ENCODE data around the gene KRT6A.
"Not testable (repeated sequence)": the region's sequence is repeated elsewhere in the genome, so short reads cannot be mapped to it uniquely, and the experiment has no call there.

Gene KRT6A

DNA sequence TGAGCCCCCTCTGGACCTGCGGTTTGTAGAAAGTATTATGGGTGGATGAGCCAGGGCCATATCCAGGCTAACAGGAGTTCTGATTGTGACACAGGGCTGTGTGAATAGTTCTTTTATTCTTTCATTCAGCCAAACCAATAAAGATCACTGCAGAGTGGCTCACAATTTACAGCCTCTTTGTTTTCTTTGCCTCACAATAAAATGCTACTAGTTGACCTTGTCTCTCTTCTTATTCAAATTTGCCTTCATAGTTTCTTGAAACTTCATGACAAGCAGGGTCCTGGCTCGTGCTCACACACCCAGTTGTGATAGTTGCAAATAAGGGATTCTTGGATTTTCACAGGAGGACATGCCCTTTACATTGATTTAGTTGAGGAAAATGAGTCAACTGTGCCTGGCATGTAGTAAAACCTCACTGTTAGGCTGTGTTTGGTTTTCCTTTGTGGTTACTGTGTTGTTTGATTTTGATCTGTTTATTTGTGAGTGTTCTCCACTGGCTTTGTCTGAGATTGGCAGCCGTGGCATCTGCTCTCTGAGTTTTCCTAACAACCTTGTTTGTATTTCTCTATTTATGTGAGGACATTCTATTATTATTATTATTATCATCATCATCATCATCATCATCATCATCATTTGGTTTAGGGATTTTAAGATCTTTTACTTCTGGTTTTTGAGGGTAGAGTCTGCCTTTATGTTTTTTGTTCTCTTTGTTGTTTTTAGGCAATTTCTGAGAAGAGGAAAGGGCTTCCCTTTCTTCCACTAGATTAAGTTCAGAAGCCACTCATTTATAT, 38.5 kb downstream of the KRT6A start:
- DNase-seq: no peak

DNA sequence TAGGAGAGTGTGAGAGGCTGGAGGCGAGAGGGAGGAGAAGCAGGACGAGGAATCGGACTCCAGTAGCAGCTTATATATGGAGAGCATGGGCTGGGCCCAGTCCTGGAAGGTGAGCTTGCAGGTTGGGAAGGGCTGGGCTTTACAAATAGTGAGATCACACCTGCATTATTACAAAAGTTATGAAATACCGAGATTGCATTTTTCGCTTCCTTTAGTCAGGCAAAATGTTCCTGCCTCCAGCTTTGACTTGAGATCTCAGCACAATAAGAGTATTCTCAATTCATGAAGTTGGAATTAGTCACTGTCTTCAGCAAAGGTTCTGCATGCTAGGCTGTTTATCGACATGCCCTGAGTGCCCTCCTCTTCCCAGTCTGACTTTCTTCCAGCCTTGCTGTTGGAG, 41.0 kb downstream of the KRT6A start, which contains the start of gene KRT6B:
TSS of gene KRT6B (minus strand) at position 46 of the 400 bp plus-strand sequence. CDS start 68 bp downstream, outside the sequence.
- no peak for DNase-seq

DNA sequence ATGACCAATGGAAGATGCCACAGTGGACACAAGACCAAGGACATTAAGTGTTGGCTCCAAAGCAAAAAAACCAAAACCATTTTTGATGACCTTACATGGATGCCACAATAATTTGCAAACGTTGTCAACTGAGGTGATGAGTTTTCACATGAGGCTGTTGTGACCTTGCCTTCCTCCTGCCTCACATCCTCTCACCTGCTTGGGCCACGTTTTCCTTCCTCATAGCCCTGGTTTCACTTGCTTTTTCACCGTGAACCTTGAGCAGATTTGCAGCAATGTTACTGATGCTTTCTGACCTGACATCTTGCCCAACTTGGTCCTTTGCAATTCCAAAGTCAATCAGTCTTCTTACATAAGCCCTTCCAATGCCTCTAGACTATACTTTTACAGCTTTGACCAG, 44.8 kb downstream of the KRT6A start:
- DNase-seq: no peak

- not testable (repeated sequence) for DNase-seq
Observed at GRCh38 chr12:52447196-52447595, 45.9 kb downstream of the KRT6A start.

DNA sequence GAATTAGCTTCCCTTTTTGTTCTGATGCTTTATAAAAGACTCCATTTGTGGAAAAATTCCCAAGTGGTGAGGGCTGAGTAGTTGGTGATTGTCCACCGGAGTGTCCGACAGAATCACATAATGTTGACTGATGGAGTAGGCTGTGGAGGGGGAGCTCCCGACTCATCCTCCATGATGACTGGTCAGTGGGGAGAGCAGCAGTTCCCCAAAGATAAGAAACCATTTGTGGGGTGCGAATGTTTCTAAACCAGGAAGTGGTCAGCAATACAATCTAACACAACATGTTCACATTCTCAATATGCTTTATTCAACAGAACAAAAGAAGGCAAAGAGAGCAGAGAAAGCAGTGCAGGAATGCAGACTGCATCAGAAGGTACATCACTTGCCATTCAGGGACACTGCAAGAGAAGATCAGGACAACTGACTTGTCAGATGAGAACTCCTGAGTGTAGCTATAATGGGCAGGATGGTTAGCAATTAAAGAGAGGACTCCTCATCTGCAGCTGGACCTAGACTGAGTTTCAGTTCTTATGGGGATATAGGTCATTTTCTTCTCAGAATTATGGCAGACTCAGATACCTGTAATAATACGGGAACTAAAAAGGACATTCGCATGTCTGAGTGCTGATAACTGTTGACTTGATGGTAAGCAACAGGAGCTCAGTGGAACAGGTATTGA, 46.6 kb downstream of the KRT6A start:
- DNase-seq: no peak

DNA sequence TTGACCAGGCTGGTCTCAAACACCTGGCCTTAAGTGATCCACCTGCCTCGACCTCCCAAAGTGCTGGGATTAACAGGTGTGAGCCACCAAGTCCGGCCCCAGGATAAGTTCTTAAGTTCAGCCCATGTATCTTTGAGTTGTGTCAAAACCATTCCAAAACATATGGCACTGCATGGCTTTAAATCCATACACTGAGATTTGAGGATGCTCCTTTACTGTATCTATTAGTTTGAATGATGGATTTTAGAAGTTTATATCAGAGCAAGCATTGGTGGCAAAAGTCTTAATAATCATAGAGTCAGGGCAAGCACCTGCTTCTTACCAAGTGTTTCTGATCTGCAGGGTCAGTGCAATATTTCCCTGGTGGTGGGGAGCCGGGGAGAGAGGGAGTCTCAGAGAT, 47.2 kb downstream of the KRT6A start:
- DNase-seq: no peak

- DNase-seq: no peak
Observed at GRCh38 chr12:52444647-52445595, 48.1 kb downstream of the KRT6A start.

DNA sequence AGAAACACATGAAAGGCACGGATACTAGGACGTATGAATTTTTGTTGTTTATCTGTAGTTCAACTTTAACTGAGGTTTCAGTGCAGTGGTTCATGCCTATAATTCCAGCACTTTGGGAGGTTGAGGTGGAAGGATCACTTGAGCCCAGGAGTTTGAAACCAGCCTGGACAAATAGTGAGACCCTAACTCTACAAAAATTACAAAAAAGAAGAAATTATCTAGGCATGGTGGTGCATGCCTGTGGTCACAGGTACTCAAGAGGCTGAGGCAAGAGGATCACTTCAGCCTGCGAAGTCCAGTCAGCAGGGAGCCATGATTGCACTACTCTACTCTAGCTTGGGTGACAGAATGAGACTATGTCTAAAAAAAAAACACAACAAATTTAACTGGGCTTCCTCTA, 49.1 kb downstream of the KRT6A start:
- no peak for DNase-seq

DNA sequence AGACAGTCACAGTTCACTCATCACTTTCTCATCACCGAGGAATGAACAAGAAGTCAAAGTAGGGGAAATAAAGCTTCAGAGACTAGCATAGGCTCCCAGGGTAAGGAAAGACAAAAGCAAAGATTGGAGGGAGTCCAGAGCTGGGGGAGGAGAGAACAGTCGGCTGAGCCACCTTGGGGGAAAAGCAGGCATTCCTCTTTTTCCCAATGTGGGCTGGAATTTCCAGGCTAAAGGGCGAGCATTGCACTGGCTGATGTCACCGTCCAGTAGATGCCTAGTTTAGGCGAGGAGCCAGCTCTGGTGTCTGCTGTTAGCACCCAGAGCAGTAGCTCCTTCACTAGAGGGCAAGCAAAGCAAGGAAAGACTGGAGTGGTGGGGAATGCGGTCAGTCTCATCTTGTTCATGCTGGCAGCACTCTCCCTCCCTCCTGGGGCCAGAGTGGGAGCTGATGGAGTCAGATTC, 50.4 kb downstream of the KRT6A start:
- DNase-seq: no peak

GRCh38 chr12:52441320-52441911, 51.6 kb downstream of the KRT6A start:
- no peak for DNase-seq

GRCh38 chr12:52440821-52441319, 52.2 kb downstream of the KRT6A start:
- DNase-seq: no peak

DNA sequence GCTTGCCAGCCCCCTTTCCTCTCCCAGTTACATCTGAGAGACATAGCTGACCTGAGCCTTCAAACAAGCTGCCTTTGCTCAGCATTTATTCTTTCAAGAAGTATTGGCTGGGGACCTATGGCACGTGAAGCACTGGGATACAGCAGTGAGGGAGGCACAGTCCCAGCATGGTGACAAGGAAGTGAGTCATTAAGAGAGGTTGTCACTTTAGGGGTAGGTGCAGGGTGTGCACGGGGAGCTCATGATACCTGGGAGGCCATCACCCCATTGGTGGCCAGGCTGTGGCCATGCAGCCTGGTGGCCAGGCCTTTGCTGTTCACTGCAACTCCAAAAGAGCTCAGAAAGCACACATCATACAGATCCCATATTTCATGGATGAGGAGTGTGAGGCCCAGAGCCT, 53.2 kb downstream of the KRT6A start:
- no peak for DNase-seq

DNA sequence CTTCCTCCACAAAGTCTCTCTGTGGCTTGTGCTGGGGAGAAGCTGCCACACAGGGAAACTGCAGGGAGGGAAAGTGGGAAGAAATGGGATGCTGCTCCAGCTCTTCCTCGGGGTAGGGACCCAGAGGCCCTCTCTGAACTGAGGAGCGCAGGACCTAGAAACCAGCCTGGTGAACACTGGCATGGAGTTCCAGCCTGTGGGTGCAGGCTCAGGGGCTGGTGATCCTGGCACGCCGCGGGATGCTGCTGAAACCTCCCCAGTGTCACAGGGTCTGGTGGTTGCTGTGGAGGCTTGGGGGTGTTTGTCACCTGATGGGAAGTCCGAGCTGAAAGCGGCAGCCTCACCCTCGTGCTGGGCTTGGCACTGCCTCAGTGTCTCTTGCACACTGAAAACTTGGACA, 53.6 kb downstream of the KRT6A start:
- no peak for DNase-seq

DNA sequence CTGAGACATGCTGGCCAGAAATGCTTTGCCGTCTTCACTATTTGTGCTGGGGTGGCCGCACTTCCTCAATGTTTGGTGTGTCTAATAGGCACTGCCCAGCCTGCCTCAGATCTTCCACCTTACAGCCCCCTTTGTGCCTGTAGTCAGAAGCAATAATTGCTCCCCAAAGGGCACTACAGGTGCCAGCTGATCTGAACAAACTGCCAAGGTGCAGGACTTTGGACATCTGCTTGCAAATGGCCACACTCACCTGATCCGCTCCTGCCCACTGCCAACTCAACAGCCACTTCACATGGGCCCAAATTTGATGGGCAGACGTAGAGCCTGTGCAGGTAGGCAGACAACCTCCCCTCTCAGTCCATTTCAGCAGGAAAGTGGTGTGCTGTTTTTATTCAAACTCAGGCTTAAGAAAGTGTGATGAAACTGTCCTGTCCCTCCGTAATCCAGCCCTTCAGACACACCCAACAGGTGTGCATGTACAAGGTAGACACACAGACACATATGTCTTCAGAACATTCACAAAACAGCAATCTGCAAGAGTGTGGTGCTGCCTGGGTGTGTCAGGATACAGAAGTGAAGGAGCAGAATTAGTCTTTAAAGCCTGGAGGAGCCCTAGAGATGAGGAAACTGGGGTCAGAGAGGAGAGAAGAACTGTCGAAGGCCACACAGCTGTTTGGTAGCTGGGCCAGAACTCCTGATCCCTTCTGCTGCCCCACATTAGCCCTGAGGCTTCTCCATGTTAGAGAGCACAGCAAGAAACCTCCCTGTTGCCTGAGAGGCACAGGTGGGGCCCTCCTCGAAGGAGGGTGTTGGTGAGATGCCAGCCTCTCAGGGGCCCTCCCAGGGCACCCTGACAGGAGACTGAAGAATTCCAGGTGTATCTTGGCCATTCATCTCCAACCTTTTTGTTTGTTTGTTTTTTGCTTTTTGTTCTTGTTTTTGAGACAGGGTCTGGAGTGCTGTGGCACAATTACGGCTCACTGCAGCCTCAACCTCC, 54.5 kb downstream of the KRT6A start:
- DNase-seq: no peak

DNA sequence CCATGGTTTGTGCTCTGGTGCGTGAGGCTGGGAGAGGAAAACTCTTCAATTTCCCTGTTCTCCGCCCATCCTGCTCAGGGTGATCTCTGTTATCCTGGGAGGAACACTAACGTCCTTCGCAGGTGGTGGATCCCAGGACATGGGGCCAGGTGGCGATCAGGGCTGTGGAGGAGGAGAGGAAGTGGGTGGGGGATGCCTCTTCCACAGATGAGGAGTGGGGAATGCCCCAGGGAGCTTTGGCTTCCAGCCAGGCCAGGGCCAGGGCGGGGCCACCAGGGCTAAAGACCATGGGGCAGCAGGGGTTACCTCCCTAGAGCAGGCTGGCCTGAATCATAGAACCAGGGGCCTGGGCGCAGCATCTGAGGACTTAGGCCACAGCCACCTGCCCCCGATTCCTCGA, 55.5 kb downstream of the KRT6A start:
- DNase-seq: no peak

All from DMS79 (cell line).